NCI-H774 (cell line): Measurements from ENCODE around the gene C1S.
"Not testable (repeated sequence)": the region's sequence is repeated elsewhere in the genome, so short reads cannot be mapped to it uniquely, and the experiment has no call there.

Experiments used
- DNase-seq: peaks from one replicate; lab custom pipeline; 2025; lab: John Stamatoyannopoulos, UW

C1S gene

DNA sequence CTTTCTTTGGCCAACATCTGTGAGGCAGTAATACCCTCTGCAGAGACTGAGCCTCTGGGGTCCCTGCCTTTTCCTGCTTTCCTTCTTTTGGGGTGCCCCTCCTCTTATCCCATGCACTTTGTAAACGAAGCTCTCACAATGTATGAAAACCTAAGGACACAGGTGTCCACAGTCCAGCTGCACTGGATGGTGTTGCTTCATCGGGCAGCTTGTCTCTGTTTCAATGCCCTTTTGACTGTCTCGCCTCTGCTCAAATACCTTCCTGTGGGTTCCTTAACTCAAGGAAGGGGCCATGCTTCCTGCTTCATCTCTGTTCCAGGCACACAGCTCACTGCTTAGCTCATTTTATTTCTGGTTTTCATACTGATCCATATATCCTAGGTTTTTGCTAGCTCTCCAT lies 42.1 kb downstream of the C1S start:
- no peak for DNase-seq

DNA sequence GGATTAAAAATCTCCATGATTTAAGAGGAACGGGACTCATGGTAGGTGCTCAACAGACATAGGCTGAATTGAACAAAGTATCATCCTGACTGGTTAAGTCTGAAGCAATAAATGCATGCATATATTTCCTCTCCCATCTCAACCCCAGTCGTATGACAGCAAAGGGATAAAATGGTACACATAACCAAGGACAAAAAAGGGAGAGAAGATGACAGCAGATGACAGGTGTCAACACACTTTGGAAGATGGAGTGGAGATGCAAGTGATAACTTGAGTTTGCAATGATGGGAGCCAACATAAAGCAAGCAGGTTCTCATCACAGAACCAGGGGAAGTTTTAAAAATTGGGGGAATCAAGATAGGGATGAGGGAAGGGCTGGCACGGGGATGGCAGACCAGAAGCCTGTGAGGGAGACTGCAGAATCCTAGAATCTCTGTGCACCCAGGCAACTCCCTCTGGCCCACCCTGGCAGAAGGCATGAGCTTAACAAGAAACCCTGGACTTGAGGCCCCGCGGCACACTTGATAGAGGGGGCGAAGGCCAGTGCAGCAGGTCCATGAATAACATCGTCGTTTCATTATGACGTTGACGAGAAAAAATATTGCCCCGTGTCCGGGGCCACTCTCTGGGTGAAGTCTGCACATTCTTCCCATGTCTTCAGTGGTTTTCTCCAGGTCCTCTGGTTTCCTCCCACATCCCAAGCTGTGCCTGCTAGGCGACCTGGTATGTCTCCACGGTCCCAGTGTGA lies 43.5 kb downstream of the C1S start:
- DNase-seq, result no peak

DNA sequence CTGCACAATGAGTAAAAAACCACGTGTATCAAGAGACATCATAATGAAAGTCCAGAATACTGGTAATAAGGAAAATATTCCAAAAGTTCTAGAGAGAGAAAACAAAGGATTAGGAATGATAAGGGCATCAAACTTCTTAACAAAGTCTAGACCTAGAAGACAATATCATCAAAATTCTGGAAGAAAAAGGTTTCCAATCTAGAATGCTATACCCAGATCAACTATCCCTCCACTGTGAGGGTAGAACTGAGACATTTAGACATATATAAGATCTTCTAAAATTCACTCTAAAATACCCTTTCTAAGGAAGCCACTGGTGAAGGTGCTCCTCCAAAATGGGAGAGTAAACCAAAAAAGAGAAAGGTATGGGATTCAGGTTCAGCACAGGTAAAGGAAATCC lies 45.6 kb downstream of the C1S start:
- no peak for DNase-seq

DNA sequence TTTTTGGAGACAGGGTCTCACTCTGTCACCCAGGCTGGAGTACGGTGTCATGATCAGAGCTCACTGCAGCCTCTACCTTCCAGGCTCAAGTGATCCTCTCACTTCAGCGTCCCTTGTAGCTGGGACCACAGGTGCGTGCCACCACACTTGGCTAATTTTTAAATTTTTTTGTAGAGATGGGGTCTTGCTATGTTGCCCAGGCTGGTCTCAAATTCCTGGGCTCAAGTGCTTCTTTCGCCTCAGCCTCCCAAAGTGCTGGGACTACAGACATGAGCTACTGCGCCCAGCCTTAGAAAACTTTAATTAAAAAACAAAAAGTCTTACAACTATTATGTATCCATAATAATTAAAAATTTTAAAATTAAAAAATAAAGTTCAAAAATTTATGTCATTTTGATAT lies 46.7 kb downstream of the C1S start:
- not testable (repeated sequence) for DNase-seq

DNA sequence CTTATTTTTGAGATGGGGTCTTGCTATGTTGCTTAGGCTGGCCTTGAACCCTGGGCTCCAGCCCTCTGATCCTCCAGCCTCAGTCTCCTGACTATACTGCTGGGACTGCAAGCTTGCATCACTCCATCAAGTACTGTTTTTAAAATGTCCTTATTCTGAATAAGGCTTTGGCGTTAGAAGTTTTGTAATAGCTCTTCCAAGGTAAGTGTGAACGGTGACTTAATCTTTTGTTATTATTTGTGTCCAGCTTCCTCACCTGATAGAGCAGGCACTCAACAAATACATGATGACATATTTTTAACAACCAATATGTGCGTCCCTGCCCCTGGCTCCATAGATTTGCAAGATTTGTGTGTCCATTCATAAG lies 47.1 kb downstream of the C1S start:
- no peak for DNase-seq

DNA sequence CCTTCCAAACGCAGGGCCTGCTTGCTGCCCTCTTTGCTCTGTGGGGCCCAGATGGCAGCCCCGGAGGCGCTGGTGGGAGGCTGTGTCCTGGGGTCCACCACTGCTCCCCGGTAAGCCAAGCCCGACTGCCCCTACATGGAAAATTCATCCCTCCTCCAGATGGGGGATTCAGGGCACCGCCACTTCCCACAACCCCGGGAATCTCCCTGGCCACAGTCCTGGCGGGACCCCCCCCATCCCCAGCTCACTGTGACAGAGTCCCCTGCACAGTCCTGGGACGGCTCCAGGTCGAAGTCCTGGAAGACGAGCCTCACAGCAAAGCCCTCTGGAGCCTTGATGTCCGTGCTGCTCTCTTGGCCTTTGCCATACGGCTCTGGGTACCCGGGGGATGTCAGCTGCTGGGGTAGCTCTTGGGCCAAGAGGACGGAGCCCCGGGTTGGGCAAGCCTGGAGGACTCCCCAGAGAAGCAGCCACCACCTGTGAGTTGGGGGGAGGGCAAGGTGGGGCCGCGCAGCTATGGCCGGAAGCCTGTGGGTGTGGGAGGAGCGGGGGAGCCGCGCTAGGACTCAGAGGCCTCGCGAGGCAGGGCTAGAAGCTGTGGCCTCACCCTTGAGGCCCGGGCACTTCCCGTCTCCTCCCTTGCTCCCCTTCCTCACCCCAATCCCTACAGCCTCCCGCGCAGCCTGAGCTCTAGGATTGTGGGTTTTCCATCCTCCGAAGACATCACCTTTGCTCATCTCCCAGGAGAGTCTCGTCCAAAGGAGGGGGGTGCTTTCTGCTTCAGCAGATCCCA lies 47.7 kb downstream of the C1S start:
- peak; percentile 70 for DNase-seq

DNA sequence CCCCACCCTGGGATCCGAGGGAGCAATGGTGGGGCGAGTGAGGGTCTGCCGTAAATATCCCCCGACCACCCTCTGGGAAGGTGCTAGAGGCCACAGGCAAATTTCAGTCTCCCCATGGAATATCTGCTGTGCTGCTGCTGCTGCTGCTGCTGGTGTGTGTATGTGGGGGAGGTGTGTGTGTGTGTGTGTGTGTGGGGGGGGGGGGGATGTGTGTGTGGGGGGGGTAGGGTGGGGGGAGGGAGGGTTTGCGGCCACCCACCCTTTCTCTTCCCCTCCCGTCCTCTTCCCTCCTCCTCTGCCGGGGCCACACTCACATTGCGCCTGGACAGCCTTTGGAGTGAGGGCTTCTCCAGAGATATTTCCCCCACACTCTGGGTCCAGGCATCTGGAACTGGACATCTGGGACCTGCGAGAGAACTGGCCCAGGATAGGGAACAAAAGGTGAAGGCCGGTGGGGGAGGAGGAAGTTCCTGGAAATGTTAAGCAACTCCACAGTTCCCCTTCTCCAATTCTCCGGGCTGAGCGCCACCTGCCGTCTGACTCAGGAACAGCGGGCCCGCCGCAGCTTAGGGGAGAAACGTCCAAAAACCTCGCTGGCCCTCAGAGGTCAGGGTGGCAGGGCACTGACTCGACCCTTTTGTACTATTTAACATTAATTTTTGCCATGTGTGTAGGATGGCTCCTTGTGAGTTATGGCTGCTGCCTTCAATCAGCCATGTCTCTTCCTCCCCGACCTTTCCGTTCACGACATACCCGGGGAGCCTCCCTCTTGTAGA lies 48.5 kb downstream of the C1S start, which contains the start of gene C1RL:
C1RL (minus strand) TSS at position 419 of the 776 bp plus-strand sequence; CDS start at position 385, 34 bp downstream.
- peak; percentile 73 for DNase-seq

DNA sequence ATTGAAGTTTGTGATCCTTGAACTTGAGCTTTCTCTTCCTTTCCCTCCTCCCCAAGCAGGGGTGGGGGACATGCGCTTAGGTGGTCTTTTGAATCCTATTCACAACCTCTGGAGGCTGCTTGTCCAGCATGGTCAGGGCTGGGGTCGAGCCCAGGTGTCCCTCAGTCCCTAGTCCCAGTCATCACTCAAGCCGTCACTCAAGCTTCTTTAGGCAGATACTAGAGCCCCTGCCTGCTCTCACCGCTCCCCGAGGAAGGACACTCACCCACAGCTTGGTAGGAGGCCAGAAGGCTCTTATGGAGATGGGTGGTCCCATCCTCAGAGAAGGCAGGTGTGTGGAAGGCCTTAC lies 49.0 kb downstream of the C1S start:
- no peak for DNase-seq

DNA sequence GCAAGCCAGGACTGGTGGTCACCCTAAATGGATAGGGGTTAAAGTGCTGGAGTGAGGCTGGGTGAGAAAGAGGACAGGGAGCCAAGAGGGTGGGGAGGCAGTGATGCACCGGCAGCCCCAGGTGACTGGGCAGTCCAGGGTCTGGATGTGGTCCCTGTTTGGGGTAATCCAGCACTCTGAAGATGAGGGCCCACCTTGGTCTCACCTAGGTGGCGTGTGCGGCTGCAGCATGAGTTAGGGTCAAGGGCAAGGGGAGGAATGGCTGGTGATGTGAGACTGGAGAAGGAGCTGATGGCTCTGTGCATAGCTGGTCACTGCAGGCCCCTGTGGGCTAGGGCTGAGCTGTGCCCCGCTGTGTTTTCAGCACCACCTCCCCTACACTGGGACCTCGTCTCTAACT lies 50.1 kb downstream of the C1S start:
- DNase-seq, result no peak

DNA sequence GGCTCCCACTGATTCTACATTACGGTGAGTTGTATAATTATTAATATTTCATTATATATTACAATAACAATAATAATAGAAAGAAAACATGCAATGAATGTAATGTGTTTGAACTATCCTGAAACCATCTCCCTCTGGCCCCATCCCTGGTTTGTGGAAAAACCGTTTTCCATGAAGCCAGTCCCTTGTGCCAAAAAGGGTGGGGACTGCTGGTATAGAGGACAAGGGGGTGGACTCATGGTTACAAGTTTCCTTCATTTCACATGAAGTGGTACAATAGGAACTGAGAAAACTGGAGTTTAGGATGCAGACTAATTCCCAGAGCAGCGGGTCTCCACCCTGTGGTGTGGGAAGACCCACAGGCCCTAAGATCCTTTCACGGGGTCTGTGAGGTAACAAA lies 51.5 kb downstream of the C1S start:
- DNase-seq, result no peak

DNA sequence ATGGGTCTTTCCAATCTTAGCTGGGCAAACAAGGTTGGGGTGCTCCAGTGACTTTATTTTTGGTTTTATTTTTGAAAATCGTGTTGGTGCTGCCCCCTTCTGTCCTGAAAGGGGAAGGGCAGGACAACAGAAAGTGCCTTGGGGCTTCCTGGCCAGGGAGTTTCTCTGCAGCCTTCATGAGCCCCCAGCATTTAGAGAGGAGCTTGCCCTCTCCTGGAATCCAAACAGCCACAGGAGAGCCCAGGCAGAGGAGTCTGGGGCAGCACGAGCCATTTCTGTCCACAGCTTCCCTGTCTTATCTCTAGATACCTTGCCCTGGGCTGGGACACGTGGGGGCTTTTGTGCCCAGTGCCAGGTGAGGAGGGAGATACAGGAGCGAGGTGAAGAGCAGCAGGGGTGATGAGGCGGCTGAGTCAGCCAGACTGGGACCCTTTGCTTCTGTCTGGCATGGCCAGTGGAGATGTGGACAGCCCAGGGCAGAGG lies 52.9 kb downstream of the C1S start:
- DNase-seq, result no peak

DNA sequence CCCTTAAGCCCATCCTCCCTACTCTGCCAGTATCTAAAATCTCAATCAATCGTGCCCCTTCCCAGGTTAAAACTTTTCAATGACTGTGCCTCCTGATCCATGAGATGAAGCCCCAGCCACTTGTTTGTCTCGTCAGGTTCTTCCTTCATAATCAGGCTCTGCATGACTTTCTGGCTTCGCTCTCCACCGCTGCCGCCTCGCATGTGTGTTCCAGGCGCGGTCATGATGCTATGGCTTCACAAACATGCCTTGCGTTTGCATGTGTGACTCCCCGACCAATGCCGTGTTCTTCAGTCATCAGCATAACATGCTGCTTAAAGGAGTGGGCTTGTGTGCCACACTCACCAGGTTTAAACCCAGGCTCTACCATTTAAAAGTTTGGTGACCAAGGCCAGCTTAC lies 53.5 kb downstream of the C1S start:
- no peak for DNase-seq

DNA sequence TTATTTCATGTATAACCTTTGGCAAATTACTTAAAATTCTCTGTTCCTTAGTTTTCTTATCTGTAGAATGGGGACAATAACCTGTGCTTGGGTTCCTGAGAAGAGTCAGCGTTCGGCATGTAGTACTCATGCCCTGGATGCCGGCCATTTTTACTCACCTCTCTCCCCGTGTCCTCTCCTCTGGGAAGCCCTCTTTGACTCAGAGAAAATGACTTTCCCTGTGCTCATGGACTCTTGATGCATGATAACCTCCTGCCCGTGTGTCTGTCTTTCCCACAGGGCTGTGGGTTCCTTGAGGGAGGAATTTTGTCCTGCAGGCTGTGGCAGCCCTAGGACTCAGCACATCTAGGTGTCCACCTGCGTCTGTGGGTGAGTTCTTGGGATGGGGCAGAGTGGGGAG lies 54.3 kb downstream of the C1S start:
- DNase-seq, result no peak

DNA sequence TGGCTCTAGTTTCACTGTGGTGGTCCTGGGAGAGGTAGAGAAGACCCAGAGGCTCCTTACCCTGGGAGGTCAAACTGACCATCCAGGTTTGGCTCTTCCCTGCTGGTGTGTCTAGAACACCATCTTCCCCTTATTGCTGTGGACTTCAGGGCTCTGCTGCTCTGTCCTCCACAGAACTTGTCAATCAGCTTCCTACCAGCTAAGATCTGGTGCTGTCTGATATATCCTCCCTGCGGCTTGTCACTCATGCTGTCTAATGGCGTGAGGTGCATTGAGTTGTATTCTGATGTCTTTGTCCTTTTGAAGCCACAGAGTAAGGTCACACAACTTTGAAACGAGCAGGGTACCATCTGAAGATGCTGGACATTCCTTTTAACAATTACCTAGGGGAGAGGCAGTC lies 55.7 kb downstream of the C1S start:
- DNase-seq, result no peak

DNA sequence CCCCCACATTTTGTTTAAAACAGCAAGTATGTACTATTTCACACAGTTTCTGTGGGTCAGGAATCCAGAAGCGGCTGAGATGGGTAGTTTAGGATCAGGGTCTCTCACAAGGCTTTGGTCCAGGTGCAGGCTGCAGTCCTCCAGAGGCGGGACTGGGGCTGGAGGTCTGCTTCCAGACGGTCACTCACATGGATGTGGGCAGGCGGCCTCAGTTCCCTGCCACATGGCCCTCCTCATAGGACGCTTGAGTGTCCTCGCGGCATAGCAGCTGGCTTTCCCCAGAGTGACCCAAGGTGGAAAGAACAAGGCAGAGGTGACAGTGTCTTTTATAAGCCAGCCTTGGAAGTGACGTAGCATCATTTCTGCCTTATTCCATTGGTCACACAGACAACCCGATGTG lies 56.4 kb downstream of the C1S start:
- DNase-seq, result no peak

DNA sequence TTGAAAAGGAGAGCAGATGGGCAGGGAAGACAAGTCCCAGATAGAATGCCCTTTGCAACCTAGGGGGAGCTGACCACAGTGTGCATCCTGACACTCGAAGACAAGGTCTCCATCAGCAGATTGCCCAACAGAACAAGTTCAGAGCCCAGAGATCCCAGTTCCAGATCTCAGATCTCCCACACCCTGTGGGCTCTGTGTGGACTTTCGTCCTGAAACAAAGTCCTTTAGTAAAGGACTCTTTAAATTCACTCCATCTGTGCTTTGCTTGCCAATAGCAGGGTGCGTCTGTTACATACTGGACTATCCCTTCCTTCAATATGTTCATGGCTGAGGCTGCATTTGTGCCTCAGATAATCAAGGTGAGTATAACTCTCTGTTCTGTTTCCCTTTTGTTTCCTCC lies 57.2 kb downstream of the C1S start:
- no peak for DNase-seq

DNA sequence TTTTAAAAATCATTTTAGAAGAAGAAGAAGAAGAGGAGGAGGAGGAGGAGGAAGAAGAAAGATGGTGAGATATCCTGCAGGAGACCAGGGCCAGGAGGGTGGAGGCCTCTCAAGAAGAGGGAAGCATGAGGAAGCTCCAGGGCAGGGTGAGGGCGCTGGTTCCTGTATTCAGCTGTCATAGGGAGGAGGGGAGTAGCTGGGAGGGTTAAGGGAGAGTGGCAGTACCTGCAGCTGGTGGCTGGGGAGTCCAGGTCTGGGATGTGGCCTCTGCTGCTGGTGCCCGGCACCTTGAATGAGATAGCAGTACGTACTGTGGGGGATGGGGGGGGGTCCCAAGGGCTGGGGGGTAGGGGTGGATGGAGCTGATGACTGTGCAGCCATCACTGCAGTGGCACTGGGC lies 58.4 kb downstream of the C1S start:
- DNase-seq, result no peak

DNA sequence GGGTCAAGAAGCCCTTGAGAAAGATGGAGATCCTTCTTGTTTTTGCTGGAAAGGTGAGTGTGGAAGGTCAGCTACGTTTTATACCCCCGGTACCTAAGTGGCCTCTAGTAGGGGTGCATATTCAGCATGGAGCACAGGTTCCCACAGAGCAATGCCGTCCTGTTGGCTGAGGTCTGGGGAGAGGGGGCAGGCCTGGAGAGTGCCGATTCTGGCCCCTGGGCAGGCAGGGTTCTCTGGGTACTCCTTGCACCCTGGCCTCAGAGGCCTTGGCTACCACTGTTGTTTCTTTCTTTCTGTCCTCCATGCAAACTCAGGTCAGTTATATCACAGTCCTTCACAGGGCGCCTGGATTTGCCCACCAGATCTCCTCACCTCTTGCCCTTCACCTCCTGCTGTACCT lies 59.6 kb downstream of the C1S start:
- no peak for DNase-seq
